NCI-H446 (cell line): ENCODE data around the gene ZNF20.

Source experiments
- DNase-seq, 2 experiments: peaks; one replicate each; lab custom pipeline; 2025; lab: John Stamatoyannopoulos, UW

Gene ZNF20

DNA sequence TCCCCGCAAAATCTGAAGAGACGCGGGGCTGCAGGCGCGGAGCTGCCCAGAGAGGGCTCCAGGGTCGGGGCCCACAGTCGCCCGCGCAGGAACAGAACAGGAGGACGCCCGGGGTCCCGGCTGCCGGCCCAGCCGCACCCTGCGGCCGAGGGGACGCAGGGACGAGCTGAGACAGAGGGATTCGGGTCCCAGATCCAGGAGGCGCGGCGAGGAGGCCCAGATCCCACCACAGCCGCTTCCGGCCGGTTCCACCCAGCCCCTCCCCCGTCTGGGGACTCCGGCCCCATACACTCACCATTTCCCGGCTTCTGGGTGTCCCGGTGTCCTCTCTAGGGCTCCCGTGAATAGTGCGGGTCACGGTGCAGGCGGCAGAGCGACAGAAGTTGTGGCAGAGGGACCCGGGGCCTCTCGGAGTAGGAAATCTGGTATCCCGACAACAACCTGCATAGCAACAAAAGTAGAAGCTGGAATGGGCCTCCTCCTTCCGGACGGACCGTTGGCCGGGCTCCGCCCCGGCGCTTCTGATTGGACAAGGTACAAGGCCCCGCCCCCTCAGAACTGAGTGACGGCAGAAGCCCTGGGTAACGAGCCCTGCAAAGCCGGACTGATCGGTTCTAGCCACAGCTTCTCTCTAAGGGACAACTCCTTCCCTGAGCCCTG lies at the start of gene ZNF20:
Gene ZNF20, minus strand, starts transcription at position 466 of the 660 bp plus-strand sequence. Its CDS starts 168 bp downstream, at position 298.
- DNase-seq, result peak; percentile 74 to 95

DNA sequence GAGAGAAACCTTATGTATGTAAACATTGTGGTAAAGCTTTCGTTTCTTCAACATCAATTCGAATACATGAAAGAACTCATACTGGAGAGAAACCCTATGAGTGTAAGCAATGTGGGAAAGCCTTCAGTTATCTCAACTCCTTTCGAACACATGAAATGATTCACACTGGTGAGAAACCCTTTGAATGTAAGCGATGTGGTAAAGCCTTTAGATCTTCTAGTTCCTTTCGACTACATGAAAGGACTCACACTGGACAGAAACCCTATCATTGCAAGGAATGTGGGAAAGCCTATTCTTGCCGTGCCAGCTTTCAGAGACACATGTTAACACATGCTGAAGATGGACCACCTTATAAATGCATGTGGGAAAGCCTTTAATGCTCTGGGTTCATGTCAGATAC lies 47.5 kb upstream of the ZNF20 start:
- no peak for DNase-seq

DNA sequence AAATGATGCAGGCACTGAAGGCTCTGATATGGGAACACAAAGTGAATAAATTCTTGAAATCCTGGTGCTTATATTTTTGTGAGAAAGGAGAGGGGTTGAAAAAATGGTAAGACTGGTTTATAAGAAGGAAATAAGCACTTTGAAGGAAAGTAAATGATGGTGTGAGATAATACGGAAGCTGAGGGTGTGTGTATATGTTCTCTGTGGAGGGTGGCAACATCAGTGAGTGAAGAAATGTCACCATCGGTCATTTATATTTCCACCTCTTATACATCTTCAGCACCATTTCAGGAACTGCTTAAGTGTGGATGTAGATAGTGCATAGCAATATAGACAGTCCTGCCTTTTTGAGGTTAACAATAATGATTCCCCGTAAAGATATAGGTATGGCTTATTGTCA lies 40.2 kb upstream of the ZNF20 start:
- no peak for DNase-seq

DNA sequence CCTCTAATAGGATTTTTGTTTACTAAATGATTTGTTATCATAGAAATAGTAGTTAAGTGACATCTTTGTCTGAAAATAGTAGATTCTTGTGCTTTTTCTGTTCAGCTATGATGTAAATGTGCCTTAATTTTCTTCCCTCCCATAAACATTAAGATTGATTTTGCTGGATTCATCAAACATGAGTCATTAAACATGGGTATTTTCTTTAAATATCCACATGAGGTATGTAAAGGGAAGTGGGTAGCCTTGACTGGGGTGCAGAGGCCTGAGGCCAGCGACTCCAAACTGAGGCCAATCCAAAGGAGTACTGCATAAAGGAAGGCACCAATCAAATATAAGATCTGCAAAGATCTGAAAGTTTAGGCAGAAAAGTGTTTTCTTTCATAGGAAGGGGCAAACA lies 26.5 kb upstream of the ZNF20 start:
- DNase-seq, result no peak

DNA sequence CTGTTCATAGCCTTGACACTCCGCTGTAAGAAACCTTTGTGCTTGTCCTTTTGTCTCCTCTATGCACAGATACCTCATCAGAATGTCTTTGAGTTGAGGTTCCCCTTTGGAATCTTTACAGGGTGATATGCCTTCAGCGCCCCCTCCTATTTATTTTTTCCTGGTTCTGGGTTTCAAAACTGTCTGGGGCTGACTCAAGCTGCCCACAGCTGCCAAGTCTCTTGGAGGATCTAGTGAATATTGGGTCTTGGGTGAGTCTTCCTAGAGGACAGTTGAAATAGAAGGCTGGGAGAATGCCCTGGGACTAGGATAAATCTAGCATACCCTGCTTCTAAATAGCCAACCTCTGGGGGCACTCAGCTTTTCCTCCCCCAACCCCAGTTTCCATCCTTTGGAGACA lies 23.7 kb upstream of the ZNF20 start:
- no peak for DNase-seq

DNA sequence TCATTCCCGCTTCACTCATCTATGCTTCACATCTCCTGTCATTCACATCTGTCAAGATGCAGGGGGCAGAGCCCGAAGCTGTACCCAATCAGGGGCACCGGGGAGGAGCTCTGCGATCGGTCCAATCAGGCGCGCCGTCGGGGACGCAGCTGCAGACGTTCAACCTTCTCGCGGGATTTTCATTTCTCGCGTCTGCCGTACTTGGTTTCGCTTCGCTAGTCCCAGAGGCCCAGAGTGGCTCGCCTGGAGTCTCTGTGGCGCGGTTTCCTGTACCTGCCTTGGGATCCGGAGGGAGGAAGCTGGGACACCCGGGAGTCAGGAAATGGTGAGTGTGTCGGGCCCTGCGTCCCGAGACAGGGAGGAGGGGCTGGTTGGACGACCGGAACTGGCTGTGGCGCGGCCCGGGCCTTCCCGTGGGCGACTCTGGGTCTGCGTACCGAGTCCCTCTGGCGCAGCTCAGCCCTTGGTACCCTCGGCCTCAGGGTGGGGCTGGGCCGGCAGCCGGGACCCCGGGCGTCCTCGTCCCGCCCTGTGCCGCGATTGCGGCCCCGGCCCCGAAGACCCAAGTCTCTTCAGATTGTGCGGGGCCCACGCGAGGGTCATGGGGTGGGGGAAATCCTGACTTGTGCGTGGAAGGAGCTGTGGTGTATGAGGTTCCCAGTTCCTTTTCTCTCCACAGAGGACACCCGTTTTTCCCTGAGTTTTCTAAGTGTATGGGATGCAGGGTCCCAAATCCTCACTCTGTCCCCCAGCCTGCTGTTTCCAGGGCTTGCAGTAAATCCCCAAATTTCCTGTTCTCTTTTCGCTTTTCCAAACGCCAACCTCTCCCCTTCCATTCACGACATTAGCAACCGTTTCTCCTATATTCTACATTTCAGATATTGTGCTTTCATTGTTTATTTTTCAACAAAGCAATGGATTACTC lies 23.0 kb upstream of the ZNF20 start, which contains the start of gene ZNF136:
Gene ZNF136, plus strand, starts transcription at position 215 of the 925 bp plus-strand sequence. Its CDS starts 108 bp downstream, at position 323.
- peak; percentile 91 to 97 for DNase-seq

DNA sequence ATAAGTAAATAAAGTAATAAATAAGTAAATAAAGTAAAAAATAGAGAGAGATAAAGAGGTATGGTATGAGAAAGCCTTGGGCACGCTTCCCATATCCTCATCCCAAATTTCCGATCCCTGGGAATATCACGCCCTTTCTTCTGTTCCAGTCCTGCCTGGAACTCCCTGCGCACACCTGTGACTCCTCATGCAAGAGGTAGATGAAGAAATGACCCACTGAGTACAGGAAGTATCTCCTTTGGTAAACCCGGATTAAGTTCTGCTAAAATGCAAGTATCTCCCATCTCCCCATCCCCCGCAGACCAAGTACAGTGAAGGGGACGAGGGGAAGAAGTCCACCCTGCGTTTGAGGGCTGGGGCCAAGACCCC lies 22.3 kb upstream of the ZNF20 start:
- no peak for DNase-seq

DNA sequence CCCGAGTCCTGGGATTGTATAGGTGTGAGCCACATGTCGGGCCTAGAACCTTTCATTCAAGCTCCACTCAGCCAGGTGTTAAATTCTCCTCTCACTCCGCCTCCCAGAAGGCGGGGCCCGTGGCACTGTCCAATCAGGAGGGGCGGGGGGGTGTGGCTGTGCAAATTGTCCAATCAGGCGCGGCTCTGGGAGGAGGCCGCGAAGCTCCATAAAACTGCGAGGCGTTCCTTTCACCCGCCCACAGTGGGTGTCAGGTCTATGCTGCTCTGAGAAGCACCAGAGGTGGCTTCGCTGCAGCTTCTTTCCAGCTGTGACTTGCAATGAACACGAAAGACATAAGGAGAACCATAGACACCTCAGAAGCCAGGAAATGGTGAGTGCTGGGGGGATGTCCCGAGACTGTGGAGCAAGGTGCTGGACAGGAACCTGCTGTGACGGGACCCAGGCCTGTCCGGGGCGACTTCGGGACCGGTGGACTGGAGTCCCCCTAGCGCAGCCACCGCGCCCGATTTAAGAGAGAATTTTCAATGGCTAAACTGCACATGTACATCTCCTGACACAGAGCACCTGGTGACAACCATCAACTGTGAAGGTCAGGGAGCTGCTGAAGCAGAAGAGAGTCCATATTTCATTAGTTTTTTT lies 19.7 kb upstream of the ZNF20 start:
- DNase-seq, result no peak

DNA sequence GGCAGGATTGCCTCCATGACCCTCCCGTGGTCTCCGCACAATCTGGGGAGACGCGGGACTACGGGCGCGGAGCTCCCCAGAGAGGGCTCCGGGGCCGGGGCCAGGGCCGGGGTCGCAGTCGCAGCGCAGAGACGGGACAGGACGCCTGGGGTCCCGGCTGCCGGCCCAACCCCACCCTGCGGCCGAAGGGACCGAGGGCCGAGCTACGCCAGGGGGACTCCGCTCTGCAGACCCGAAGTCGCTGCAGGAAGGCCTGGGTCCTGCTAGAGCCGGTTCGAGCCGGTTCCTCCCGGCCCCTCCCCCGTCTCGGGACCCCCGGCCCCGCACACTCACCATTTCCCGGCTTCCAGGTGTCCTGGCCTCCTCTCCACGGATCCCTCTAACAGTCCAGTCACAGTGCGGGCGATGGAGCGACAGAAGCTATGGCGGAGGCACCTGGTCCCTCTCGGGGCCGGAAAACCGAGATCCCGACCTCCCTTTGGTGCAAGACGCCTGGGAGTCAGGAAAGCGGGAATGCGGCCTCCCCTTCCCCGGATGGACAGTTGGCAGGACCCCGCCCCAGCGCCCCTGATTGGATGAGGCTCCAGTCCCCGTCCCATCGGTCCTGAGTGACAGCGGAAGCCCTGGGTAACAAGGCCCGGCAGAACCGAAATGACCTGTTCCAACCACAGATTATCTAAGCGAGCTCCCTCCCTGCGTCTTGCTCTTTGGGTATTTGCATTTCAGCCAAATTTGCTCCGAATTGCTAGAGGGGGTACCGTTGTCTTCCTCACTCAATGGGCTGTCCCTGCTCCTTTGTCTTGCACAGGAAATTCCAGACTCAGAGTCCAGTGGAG lies 16.3 kb upstream of the ZNF20 start, which contains the start of gene ZNF625:
Gene ZNF625, minus strand, starts transcription at position 512 of the 836 bp plus-strand sequence. Its CDS starts 176 bp downstream, at position 336.
- DNase-seq, result peak; percentile 85 to 91

DNA sequence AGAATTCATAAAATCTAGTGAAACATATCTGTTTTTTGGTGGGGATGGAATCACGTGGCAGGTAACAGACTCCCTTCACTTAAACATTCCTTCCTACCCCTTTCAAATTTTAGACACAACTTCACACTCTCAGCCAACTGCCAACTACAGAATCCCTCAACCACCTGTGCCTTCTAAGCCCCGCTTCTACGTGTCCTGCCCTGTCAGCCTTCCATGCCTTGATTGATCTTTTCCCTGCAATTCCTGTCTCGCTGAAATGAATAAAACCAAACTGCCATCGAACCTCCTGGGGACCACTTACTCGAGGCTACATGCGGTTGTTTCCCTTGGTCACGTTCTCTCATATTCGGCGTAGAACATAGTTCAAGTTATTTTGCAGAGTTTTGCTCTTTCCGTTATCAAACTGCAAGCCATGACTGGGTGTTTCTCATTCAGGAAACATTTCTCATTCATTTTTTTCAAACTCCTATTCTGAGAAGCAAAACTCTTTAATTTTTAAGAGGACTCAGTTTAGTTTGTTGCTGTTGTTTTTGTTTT lies 15.2 kb upstream of the ZNF20 start:
- no peak for DNase-seq

DNA sequence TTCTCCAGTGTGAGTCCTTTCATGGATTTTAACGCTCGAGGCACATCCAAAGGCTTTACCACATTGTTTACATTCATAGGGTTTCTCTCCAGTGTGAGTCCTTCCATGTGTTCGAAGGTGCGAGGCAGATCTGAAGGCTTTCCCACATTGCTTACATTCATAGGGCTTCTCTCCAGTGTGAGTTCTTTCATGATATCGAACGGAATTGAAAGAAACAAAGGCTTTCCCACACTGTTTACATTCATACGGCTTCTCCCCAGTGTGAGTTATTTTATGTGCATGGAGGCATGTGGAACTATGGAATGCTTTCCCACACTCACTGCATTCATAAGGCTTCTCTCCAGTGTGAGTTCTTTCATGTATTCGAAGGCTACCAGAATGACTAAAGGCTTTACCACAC lies 5.2 kb upstream of the ZNF20 start:
- no peak for DNase-seq

DNA sequence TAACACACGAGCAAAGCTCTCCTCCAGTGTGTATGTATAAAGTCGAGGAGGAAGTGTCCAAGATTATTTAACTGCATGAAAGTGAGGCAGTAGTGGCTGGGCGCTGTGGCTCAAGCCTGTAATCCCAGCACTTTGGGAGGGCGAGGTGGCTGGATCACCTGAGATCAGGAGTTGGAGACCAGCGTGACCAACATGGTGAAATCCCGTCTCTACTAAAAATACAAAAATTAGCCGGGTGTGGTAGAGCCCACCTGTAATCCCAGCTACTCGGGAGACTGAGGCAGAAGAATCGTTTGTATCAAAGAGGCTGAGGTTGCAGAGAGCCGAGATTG lies 1.2 kb upstream of the ZNF20 start:
- DNase-seq, result no peak

DNA sequence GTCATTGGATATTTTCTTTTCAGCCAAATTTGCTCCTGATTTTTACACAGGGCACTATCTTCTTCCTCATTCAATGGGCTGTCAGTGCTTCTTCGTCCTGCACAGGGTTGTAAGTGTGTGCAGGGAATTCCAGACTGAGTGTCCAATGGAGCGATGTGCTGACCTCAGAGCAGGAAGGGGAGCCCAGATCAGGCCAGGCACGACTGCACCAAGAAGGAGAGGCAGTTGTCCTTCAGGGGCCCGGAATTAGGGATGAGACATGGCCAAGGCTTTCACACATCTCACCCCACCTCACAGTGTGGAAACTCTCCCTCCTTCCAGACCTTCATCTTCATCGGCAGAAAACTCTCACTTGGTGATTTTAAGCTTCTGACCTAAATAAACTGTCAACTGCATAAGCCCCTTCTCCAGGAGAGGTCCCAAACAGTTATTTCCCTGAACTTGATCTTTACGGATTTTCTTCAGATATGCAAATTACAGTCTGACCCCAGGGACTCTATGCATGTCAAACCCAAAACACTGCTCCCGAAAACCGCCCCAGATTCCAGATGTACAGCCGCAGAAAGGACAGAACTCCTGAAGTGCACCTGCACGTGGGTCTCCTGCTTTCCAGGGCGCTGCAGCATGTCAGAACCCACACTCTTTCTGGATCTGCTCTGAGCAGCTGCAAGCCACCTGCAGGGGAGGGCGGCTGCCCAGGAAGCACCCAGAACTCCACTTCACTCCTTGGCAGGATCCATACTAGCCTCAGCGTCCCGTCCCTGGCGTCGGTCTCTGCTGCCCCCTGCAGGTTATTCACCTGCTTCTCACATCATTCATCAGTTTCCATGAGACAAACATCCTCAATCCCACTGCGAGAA lies 625 bp upstream of the ZNF20 start:
- peak; percentile 71 to 77 for DNase-seq

DNA sequence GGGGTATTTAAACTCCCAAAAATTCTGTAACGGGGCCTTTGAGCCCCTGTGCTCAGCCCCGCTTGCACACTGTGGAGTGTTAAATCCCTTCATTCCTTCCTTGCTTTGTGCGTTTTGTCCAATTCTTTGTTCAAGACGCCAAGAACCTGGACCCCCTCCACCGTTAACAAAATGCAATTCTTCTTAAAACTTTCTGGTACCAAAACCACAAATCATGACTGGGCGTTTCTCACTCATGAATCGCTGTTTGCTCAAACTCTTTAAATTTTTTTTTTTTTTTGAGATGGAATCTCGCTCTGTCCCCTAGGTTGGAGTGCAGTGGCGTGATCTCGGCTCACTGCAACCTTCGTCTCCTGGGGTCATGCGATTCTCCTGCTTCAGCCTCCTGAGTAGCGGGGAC lies 881 bp downstream of the ZNF20 start:
- no peak for DNase-seq

DNA sequence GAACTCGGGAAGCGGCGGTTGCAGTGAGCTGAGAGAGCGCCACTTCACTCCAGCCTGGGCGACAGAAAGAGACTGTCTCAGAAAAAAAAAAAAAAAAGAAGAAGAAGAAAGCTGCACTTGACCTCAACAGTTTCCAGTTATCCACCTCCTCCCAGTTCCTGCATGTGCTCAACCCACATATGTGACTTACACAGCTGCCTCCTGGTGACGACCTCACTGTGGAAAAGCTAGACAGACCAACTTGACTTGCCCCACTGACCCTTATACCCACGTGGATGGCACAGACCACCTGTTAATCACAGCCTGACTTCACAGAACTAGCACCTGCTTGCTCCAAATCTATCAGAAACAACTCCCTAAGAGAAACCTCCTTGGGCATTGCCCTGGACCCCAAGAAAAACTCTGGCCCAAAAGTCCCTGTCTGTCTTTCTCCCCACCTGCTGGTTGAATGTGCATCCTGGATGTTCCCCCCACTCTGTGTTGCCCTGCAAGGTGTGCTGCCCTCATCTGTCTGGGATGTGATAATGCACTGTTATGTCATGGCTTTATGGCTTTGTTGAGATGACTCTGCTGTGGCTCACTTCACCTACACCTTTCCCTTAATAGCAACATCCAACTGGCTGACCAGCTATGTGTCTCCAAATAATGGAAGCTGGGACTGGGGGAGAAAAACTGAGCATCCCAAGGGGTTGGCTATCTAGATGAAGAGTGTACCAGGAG lies 2.8 kb downstream of the ZNF20 start:
- no peak for DNase-seq

DNA sequence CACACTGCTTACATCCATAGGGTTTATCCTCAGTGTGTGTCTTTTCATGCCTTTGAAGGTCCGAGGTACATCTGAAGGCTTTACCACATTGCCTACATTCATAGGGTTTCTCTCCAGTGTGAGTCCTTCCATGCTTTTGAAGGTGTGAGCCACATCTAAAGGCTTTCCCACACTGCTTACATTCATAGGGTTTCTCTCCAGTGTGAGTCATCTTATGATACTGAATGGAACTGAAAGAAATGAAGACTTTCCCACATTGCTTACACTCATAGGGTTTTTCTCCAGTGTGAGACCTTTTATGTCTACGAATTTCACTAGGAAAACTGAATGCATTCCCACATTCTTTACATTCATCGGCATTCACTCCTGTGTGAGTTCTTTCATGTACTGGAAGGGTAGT lies 7.1 kb downstream of the ZNF20 start:
- DNase-seq, result no peak

DNA sequence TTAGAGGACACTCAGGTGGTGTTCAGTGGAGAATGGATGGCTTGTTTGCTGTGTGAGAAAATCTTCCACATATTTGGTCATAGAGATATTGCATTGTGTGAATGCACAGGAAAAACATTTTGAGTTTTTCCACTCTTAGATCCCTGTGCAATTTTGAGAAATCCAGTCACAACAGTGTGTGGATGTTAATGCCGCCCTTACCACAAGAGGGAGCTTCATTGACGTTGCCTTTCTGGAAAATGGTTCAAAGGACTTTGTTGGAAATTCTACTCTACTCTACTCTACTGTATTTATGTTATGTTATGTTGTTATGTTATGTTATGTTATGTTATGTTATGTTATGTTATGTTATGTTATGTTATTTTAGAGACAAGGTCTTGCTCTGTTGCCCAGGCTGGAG lies 13.4 kb downstream of the ZNF20 start:
- DNase-seq, result no peak

DNA sequence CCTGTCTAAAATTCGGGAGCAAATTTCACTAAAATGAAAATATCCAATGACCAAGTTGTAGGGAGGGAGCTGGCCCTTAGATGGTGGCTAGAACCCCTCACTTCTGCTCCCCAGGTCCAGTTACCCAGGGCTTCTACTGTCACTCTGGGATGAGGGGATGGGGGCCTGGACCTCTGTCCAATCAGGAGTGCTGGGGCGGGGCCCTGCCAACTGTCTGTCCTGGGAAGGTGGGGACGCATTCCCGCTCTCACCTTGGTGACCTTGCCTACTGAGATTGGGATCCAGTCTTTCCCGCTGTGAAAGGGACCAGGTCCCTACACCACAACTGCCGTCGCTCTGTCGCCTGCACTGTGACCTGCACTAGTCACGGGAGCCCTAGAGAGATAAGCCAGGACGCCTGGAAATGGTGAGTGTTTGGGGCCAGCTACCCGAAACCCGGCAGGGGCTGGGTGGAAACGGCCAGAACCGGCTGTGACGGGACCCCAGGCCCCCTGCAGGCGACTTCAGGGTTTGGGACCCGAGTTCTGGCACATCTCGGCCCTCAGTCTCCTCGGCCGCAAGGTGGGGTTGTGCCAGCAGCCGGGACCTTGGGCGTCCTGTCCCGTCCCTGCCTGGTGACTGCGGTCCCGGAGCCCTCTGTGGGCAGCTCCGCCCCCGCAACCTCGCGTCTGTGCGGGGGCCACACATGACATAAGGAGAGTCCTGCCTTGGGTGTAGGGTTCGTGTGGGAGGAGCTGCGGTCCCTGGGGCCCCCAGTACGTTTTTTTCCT lies 22.8 kb downstream of the ZNF20 start:
- DNase-seq, result no peak

DNA sequence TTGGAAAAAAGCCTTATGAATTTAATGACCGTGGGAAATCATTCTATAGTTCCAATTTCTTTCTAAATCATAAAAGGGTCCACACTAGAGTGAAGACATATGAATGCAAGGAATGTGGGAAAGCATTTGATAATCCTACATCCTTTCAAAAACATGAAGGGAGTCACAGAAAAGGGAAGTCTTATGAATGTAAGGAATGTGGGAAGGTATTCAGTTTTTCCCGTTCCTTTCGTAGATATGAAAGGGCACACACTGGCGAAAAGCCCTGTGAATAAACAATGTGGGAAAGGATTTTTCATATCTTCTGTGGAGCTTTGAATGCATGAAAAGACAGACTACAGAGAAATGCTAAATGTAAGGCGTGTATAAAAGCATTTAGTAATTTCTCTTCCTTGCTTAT lies 27.0 kb downstream of the ZNF20 start:
- no peak for DNase-seq
